GM12892 (cell line): ENCODE measurements around the gene DDX18.

Experiments
- POLR2A ChIP-seq: IDR thresholded peaks from 2 replicates; pipeline ENCODE4 v1.6.1; 2011; ENCODE audit warnings: low read depth, low read length, control low read depth
- POLR2AphosphoS5 ChIP-seq: IDR thresholded peaks from 2 replicates; pipeline ENCODE4 v1.6.1; 2011; ENCODE audit warnings: low read depth, low read length, control low read depth
- TAF1 ChIP-seq: IDR thresholded peaks from 2 replicates; pipeline ENCODE4 v1.6.1; 2011; ENCODE audit warnings: low read depth, mild to moderate bottlenecking, control low read depth, low read length, borderline replicate concordance

DNA sequence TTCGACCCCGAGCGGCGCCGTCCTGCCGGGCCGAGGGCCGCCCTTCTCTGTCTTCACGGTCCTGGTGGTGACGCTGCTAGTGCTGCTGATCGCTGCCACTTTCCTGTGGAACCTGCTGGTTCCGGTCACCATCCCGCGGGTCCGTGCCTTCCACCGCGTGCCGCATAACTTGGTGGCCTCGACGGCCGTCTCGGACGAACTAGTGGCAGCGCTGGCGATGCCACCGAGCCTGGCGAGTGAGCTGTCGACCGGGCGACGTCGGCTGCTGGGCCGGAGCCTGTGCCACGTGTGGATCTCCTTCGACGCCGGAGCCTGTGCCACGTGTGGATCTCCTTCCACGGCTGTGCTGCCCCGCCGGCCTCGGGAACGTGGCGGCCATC lies 45.0 kb downstream of the DDX18 start:
- no peak for TF ChIP-seq POLR2A
- no peak for TF ChIP-seq POLR2AphosphoS5
- TF ChIP-seq TAF1 = no peak
